CD4-positive, alpha-beta T cell (primary cell): ENCODE measurements around the gene CISH. TPM values are rescaled to one million over a fixed set of nuclear protein-coding genes. Genes with fewer than 3 reads are reported as not detected.
A peak's percentile ranks its signal among the peaks of the same experiment; 100 is the strongest.

Experiments
- ATAC-seq: fragments of 200-7000 bp; cut with Tn5 transposase; one replicate; pipeline ENCODE4 v1.10.0; 2022; ENCODE audit warnings: mild to moderate bottlenecking; ENCODE audit not compliant: poor library complexity
- CTCF ChIA-PET: fragments of 350-600 bp; sonication (Branson Sonifier 250); formaldehyde crosslinking; loops from one replicate; lab custom pipeline; 2021; ENCODE audit warnings: antibody characterized with exemption, inconsistent platforms; lab: Charles Lee
- POLR2A ChIA-PET: fragments of 350-600 bp; sonication (Branson Sonifier 250); formaldehyde crosslinking; loops from one replicate; lab custom pipeline; 2021; ENCODE audit warnings: antibody characterized with exemption, inconsistent platforms; lab: Charles Lee
- DNase-seq, 14 experiments: peaks; one replicate each; pipeline ENCODE4 v3.0.0-alpha.2; 2013 to 2020; ENCODE audit warnings: mixed read lengths in 2 of 14
- H3K27ac ChIP-seq, 2 donors: one replicate each; pipeline versions ENCODE4 v1.5.1 to v1.7.0; 2013; ENCODE audit warnings: low read length in 2 of 2, low read depth in 1 of 2, mild to moderate bottlenecking in 1 of 2
- H3K27me3 ChIP-seq, 2 experiments: 1 replicate in 1 of 2; 2 replicates in 1 of 2; pipeline versions ENCODE4 v1.6.1 to v1.7.0; 2013; ENCODE audit warnings: low read length in 2 of 2, control low read depth in 1 of 2, mild to moderate bottlenecking in 1 of 2, moderate library complexity in 1 of 2; ENCODE audit not compliant: insufficient read depth in 2 of 2, control insufficient read depth in 1 of 2
- H3K36me3 ChIP-seq: one replicate; pipeline ENCODE4 v1.6.1; 2013; ENCODE audit warnings: low read length, control low read depth; ENCODE audit not compliant: insufficient read depth
- H3K4me1 ChIP-seq: one replicate; pipeline ENCODE4 v1.6.1; 2013; ENCODE audit warnings: low read length, control low read depth; ENCODE audit not compliant: insufficient read depth
- H3K4me3 ChIP-seq: one replicate; pipeline ENCODE4 v1.5.1; 2013; ENCODE audit warnings: mild to moderate bottlenecking, low read length, moderate library complexity
- H3K9me3 ChIP-seq, 2 experiments: 1 replicate in 1 of 2; 2 replicates in 1 of 2; pipeline versions ENCODE4 v1.6.1 to v1.7.0; 2013; ENCODE audit warnings: low read length in 2 of 2, mild to moderate bottlenecking in 2 of 2, control low read depth in 1 of 2, moderate library complexity in 1 of 2; ENCODE audit not compliant: control insufficient read depth in 1 of 2, insufficient read depth in 1 of 2
- H3K27ac Mint-ChIP-seq: one replicate; pipeline ENCODE4 v1.8.0; 2020; ENCODE audit warnings: mixed read lengths
- H3K27me3 Mint-ChIP-seq: one replicate; pipeline ENCODE4 v1.8.0; 2021; ENCODE audit warnings: mixed read lengths
- H3K36me3 Mint-ChIP-seq: one replicate; pipeline ENCODE4 v1.8.0; 2021; ENCODE audit warnings: low read depth, mixed read lengths
- H3K4me1 Mint-ChIP-seq: one replicate; pipeline ENCODE4 v1.8.0; 2021; ENCODE audit warnings: low read depth, mixed read lengths
- H3K4me3 Mint-ChIP-seq: one replicate; pipeline ENCODE4 v1.8.0; 2020; ENCODE audit warnings: mild to moderate bottlenecking, mixed read lengths
- H3K9me3 Mint-ChIP-seq: one replicate; pipeline ENCODE4 v1.8.0; 2020; ENCODE audit warnings: mixed read lengths
- intact Hi-C, 2 experiments: fragments of 100-400 bp; cut with DNase I in 1 of 2; cut with micrococcal nuclease in 1 of 2; formaldehyde crosslinking; loops; one replicate each; pipeline versions ENCODE4 v1.15.1 to v1.9.0; 2023 to 2025; cut with DNase I, micrococcal nuclease
- total RNA-seq, 174 experiments: library from RNA in 2 of 174; stranded (reverse) in 2 of 174; gene quantifications; one replicate each; pipeline ENCODE4 v1.2.3 and lab custom pipeline; 2021 to 2026
- TF ChIP-seq, protein P1 (sequence below): fragments of 200-600 bp; IDR thresholded peaks from one replicate; pipeline ENCODE4 v1.8.0; 2022; ENCODE audit warnings: antibody characterized with exemption, mild to moderate bottlenecking

The CISH gene
- total RNA-seq, 2 experiments from 2014 or later, result 3.5 to 3.7 TPM

DNA sequence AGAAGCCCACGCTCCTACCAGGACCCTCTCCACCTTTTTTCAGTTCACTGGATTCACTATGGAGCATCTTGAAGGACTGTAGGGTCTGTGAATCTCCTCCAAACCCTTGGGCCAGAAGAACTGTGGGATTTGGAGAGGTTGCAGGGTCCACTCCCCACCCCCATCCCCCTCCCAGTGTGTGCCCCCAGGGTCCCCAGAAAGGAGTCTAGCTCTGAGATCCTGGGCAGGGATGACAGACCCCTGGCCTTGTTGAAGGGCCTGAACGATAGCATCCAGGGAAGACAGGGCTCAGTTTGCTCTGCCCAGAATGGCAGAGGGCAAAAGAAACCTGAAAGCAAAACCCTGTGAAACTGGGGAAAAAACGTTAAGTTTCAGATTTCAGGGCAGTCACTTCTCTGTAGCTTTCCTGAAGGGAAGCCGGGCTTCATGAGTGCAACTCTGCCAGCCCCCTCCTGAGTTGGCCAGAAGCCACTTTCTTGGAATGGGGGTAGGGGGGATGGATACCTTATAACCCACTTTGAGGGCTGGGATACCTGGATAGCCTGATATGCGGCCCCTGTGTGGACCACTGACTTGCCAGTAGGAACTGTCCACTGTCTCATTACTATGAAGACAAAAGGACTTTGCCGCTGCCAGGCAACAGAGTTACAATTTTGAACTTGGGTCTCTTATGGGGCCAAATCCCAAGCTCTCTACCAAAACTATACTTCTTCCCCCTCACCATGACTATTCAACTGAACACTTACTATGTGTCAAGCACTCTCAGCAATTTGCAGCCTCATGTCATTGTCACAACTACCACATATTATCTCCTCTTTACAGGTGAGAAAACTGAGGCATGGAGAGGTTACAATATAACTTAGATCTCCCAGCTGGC is 1.6 kb upstream of the CISH start:
- H3K27ac ChIP-seq, result peak overlapping the region; percentile 79 to 89
- H3K36me3 Mint-ChIP-seq, result peaks cover 31% of the 10 kb centered on the region
- peaks cover 65% of the 10 kb centered on the region for H3K4me1 Mint-ChIP-seq
- intact Hi-C loops, result loop anchor here (1.0 to 10.0 kb wide), 6 partner anchors 22 to 412 kb away; partner anchors contain the start of gene ZMYND10 (in 2 of the 2)
- H3K4me3 ChIP-seq, result peak overlapping the region; percentile 87
- H3K9me3 ChIP-seq, result no peaks in the 10 kb centered on the region
- no peaks in the 10 kb centered on the region for H3K27me3 ChIP-seq
- peak overlapping the region; percentile 96 for H3K4me3 Mint-ChIP-seq
- DNase-seq, result peak in 2 of 14 experiments; percentile 52 to 53
- peaks cover 83% of the 10 kb centered on the region for H3K4me1 ChIP-seq
- TF ChIP-seq, protein P1, sequence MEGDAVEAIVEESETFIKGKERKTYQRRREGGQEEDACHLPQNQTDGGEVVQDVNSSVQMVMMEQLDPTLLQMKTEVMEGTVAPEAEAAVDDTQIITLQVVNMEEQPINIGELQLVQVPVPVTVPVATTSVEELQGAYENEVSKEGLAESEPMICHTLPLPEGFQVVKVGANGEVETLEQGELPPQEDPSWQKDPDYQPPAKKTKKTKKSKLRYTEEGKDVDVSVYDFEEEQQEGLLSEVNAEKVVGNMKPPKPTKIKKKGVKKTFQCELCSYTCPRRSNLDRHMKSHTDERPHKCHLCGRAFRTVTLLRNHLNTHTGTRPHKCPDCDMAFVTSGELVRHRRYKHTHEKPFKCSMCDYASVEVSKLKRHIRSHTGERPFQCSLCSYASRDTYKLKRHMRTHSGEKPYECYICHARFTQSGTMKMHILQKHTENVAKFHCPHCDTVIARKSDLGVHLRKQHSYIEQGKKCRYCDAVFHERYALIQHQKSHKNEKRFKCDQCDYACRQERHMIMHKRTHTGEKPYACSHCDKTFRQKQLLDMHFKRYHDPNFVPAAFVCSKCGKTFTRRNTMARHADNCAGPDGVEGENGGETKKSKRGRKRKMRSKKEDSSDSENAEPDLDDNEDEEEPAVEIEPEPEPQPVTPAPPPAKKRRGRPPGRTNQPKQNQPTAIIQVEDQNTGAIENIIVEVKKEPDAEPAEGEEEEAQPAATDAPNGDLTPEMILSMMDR, result no peak
- ChIA-PET POLR2A (interaction anchor here (0.7 to 20.8 kb wide), 5 partner anchors 12 to 776 kb away, joined by 3 to 446 read pairs (median 8); partner anchors contain the start of genes C3orf18 and HEMK1), CTCF (interaction anchor here (1.0 to 9.7 kb wide), 9 partner anchors 12 to 71 kb away, joined by 3 to 234 read pairs (median 6); partner anchors contain the start of genes C3orf18 and HEMK1)
- ATAC-seq, result no peak
- peaks cover 27% of the 10 kb centered on the region for H3K36me3 ChIP-seq
- no peaks in the 10 kb centered on the region for H3K27me3 Mint-ChIP-seq
- no peaks in the 10 kb centered on the region for H3K9me3 Mint-ChIP-seq
- H3K27ac Mint-ChIP-seq, result peak overlapping the region; percentile 93

DNA sequence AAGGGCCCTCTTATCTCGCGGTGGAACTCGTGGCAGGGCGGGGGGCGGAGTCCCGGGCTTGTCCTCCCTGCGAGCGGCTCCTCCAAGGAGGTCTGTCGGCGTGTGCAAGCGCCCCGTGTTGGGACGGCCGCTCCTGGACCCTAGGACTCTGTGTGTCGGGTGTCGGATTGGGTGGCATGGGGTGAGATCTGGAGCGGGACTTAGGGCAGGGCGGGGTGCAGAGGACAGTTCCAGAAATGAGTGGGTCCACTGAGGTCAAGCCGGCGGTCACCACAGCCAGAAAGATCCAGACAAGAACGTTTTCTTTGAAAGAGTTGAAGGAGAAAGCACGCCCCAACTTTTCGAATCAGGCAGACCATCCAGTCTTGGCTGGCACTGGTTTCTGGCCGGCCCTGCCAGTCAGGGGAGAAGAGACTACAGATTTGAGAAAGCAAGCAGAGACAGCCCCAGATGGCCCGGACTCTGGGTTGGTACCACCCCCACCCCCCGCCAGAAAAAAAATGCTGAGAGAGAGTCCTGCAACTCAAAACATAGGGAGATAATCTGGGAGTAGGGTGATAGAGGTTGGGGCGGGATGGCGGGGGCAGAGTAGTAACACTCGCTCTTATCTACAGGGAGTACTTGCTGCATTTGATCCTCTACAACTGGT is 784 bp upstream of the CISH start:
- ChIA-PET POLR2A (interaction anchor here (0.6 to 20.8 kb wide), 12 partner anchors 7 to 888 kb away, joined by 3 to 446 read pairs (median 5); partner anchors contain the start of genes C3orf18, DCAF1, HEMK1 and MANF), CTCF (interaction anchor here (0.9 to 9.7 kb wide), 10 partner anchors 10 to 70 kb away, joined by 3 to 234 read pairs (median 4); partner anchors contain the start of genes C3orf18 and HEMK1)
- peaks cover 72% of the 10 kb centered on the region for H3K4me1 Mint-ChIP-seq
- TF ChIP-seq, protein P1, result no peak
- H3K4me3 ChIP-seq, result peak overlapping the region; percentile 87
- H3K9me3 Mint-ChIP-seq, result no peaks in the 10 kb centered on the region
- H3K9me3 ChIP-seq, result no peaks in the 10 kb centered on the region
- ATAC-seq, result no peak
- H3K36me3 Mint-ChIP-seq, result peaks cover 40% of the 10 kb centered on the region
- peaks cover 36% of the 10 kb centered on the region for H3K36me3 ChIP-seq
- intact Hi-C loops, result loop anchor here (1.0 to 10.0 kb wide), 6 partner anchors 21 to 412 kb away; partner anchors contain the start of gene ZMYND10 (in 2 of the 2)
- peak overlapping the region; percentile 93 for H3K27ac Mint-ChIP-seq
- H3K27me3 ChIP-seq, result no peaks in the 10 kb centered on the region
- DNase-seq, result peak in 1 of 14 experiments; percentile 55
- H3K27ac ChIP-seq, result peak overlapping the region; percentile 79 to 89
- peak overlapping the region; percentile 96 for H3K4me3 Mint-ChIP-seq
- H3K4me1 ChIP-seq, result peaks cover 83% of the 10 kb centered on the region
- no peaks in the 10 kb centered on the region for H3K27me3 Mint-ChIP-seq

DNA sequence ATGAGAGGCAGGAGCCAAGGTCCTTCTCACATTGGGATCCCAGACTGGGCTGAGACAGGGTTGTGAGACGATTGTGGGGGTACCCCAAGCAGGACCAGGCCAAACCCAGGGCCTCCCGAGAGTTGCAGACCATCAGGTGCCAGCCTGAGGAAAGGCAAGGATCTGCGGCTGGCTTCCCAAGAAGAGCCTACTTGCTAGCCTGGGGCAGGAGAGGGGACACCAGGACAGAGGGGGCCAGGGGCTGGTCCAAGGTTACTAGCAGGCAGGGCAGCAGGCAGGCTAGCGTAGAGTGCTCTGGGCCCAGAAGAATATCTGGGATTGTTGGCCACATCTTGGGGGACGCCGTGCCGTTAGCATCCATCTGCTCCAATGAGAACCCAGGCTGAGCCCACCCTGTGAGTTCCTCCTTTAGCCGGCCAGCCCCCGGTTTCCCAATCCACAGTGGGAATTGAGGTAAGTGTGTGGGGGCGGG is 546 bp downstream of the CISH start:
- H3K27me3 ChIP-seq, result no peaks in the 10 kb centered on the region
- peaks cover 51% of the 10 kb centered on the region for H3K36me3 Mint-ChIP-seq
- ATAC-seq (no peak), DNase-seq (no peak)
- peak overlapping the region; percentile 87 for H3K4me3 ChIP-seq
- POLR2A ChIA-PET, result interaction anchor here (0.7 to 20.8 kb wide), 8 partner anchors 9 to 889 kb away, joined by 3 to 446 read pairs (median 4); partner anchors contain the start of genes C3orf18, DCAF1 and HEMK1
- no peaks in the 10 kb centered on the region for H3K27me3 Mint-ChIP-seq
- H3K36me3 ChIP-seq, result peaks cover 49% of the 10 kb centered on the region
- intact Hi-C loops, result loop anchor here (2.0 to 10.0 kb wide), 4 partner anchors 18 to 414 kb away; partner anchors contain the start of gene ZMYND10 (in 2 of the 2)
- peak overlapping the region; percentile 93 for H3K27ac Mint-ChIP-seq
- CTCF ChIA-PET, result interaction anchor here (0.9 to 9.7 kb wide), 10 partner anchors 9 to 41 kb away, joined by 3 to 234 read pairs (median 5); partner anchors contain the start of genes C3orf18 and HEMK1
- peak overlapping the region; percentile 48 to 89 for H3K27ac ChIP-seq
- peaks cover 88% of the 10 kb centered on the region for H3K4me1 ChIP-seq
- TF ChIP-seq, protein P1, result no peak
- peaks cover 77% of the 10 kb centered on the region for H3K4me1 Mint-ChIP-seq
- no peaks in the 10 kb centered on the region for H3K9me3 ChIP-seq
- no peaks in the 10 kb centered on the region for H3K9me3 Mint-ChIP-seq
- peak overlapping the region; percentile 96 for H3K4me3 Mint-ChIP-seq
